Measurements from ENCODE around the gene HOXC4. TPM values are rescaled to one million over a fixed set of nuclear protein-coding genes. Genes with fewer than 3 reads are reported as not detected.

HOXC4 gene
- total RNA-seq, 1 donor from 2014 or later, result not detected

DNA sequence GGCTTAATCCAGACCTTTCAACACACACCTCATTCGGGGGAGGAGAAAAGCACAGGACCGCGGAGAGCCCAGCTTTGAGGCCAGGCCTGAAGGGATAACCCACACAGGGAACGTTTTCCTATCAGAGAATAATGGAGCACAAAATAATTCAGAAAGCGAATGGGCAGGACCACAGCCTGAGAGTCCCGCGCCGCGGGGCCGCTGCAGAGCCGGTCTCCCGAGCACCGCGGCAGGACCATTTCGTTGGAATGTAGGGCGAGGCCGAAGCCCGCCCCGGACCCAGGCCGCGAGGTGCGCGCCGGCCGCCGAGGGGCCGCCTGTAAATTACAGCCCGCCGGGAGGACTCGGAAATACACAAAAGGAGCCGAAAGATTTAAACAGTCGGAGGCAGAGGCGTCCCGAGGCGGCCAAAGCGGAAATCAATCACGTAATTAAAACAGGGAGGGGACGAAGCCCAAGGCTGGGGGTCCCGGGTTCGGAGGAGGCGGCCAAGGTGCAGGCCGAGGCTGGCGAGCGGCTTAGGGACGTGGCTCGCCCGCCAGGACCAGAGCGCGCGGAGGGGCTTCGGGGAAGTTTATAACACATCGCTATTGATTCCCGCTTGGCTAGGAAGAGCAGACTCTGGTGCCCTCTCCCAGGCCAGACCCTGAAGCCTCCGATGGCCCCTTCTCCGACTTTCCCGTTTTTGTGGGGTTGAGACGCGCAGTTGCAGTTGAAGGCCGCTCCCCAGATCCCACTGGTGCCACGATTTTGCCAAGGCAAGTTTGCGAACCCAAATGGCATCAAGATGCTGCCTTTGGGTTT lies 6.3 kb upstream of the HOXC4 start:
- Histone ChIP-seq H3K79me2 (ENCODE audit: insufficient read depth, low read length) (no peaks in the 10 kb centered on the region), H3K4me2 (ENCODE audit: low read length) (no peak overlapping the region), H3K36me3 (ENCODE audit: insufficient read depth, low read length) (no peaks in the 10 kb centered on the region), H4K20me1 (ENCODE audit: insufficient read depth, low read length) (no peaks in the 10 kb centered on the region), H3K4me1 (ENCODE audit: insufficient read depth, low read length) (no peaks in the 10 kb centered on the region), H2AFZ (ENCODE audit: low read depth, low read length) (no peak overlapping the region), H3K27ac (ENCODE audit: low read depth, low read length) (no peak overlapping the region), H3K9ac (ENCODE audit: low read length) (no peak overlapping the region), H3K9me3 (ENCODE audit: insufficient read depth, low read depth, low read length) (no peaks in the 10 kb centered on the region), H3K4me3 (ENCODE audit: insufficient read depth, low read depth, low read length) (no peak overlapping the region), H3K27me3 (ENCODE audit: insufficient read depth, low read length) (peaks cover 96% of the 10 kb centered on the region)
- Mint-ChIP-seq H3K36me3 (ENCODE audit: low read depth, unreplicated experiment) (no peaks in the 10 kb centered on the region), H3K4me1 (ENCODE audit: low read depth, unreplicated experiment) (no peaks in the 10 kb centered on the region), H3K27me3 (ENCODE audit: low read depth, unreplicated experiment) (peaks cover 95% of the 10 kb centered on the region), H3K9me3 (ENCODE audit: unreplicated experiment) (peaks cover 13% of the 10 kb centered on the region), H3K4me3 (ENCODE audit: unreplicated experiment) (no peak overlapping the region), H3K27ac (ENCODE audit: unreplicated experiment) (no peak overlapping the region)
- DNase-seq (ENCODE audit: low read depth) (no peak), FAIRE-seq (no peak)
- TF ChIP-seq EZH2 (IDR thresholded peaks at IDR 0.05; ENCODE audit: insufficient read depth, low read length), result peak; percentile 77
- TF ChIP-seq CTCF (IDR thresholded peaks at IDR 0.05; ENCODE audit: insufficient read depth, low read depth, low read length), result no peak

DNA sequence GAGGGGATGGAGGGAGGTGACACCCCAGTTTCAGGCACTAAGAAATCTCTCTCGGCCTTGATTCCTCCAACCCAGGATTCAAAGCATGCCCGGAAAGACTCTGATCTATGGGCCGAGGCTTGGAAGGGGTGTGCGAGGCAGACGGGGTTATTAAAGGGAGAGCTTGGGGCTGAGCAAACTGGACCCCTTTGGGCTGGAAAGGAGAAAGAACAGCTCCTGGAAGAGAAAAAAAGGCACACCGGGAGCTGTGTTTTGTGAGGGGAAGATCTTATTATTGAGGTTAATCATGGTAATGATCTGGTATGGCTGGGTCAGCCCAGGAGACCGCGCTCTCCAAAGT lies 5.7 kb upstream of the HOXC4 start:
- Histone ChIP-seq H3K4me2 (ENCODE audit: low read length) (no peak overlapping the region), H3K9ac (ENCODE audit: low read length) (no peak overlapping the region), H3K36me3 (ENCODE audit: insufficient read depth, low read length) (no peaks in the 10 kb centered on the region), H3K4me1 (ENCODE audit: insufficient read depth, low read length) (no peaks in the 10 kb centered on the region), H3K27me3 (ENCODE audit: insufficient read depth, low read length) (peaks cover 95% of the 10 kb centered on the region), H2AFZ (ENCODE audit: low read depth, low read length) (no peak overlapping the region), H3K9me3 (ENCODE audit: insufficient read depth, low read depth, low read length) (no peaks in the 10 kb centered on the region), H4K20me1 (ENCODE audit: insufficient read depth, low read length) (no peaks in the 10 kb centered on the region), H3K27ac (ENCODE audit: low read depth, low read length) (no peak overlapping the region), H3K79me2 (ENCODE audit: insufficient read depth, low read length) (no peaks in the 10 kb centered on the region), H3K4me3 (ENCODE audit: insufficient read depth, low read depth, low read length) (no peak overlapping the region)
- TF ChIP-seq CTCF (IDR thresholded peaks at IDR 0.05; ENCODE audit: insufficient read depth, low read depth, low read length), result no peak
- TF ChIP-seq EZH2 (IDR thresholded peaks at IDR 0.05; ENCODE audit: insufficient read depth, low read length), result no peak
- H3K27me3 Mint-ChIP-seq (ENCODE audit: low read depth, unreplicated experiment), result peaks cover 95% of the 10 kb centered on the region
- no peak for FAIRE-seq
- H3K27ac Mint-ChIP-seq (ENCODE audit: unreplicated experiment), result no peak overlapping the region
- no peaks in the 10 kb centered on the region for H3K36me3 Mint-ChIP-seq (ENCODE audit: low read depth, unreplicated experiment)
- peaks cover 13% of the 10 kb centered on the region for H3K9me3 Mint-ChIP-seq (ENCODE audit: unreplicated experiment)
- no peak overlapping the region for H3K4me3 Mint-ChIP-seq (ENCODE audit: unreplicated experiment)
- H3K4me1 Mint-ChIP-seq (ENCODE audit: low read depth, unreplicated experiment), result no peaks in the 10 kb centered on the region
- no peak for DNase-seq (ENCODE audit: low read depth)

GRCh38 chr12:54048406-54049093 lies 5.1 kb upstream of the HOXC4 start:
- no peak overlapping the region for H3K9ac ChIP-seq (ENCODE audit: low read length)
- H3K4me3 ChIP-seq (ENCODE audit: insufficient read depth, low read depth, low read length), result no peak overlapping the region
- DNase-seq (ENCODE audit: low read depth) (no peak), FAIRE-seq (no peak)
- peaks cover 9% of the 10 kb centered on the region for H3K9me3 Mint-ChIP-seq (ENCODE audit: unreplicated experiment)
- TF ChIP-seq CTCF (IDR thresholded peaks at IDR 0.05; ENCODE audit: insufficient read depth, low read depth, low read length), result no peak
- TF ChIP-seq EZH2 (IDR thresholded peaks at IDR 0.05; ENCODE audit: insufficient read depth, low read length), result no peak
- H3K4me1 Mint-ChIP-seq (ENCODE audit: low read depth, unreplicated experiment), result no peaks in the 10 kb centered on the region
- H3K36me3 ChIP-seq (ENCODE audit: insufficient read depth, low read length), result no peaks in the 10 kb centered on the region
- no peak overlapping the region for H3K27ac ChIP-seq (ENCODE audit: low read depth, low read length)
- no peaks in the 10 kb centered on the region for H3K36me3 Mint-ChIP-seq (ENCODE audit: low read depth, unreplicated experiment)
- H3K4me1 ChIP-seq (ENCODE audit: insufficient read depth, low read length), result no peaks in the 10 kb centered on the region
- no peaks in the 10 kb centered on the region for H3K79me2 ChIP-seq (ENCODE audit: insufficient read depth, low read length)
- H4K20me1 ChIP-seq (ENCODE audit: insufficient read depth, low read length), result no peaks in the 10 kb centered on the region
- no peak overlapping the region for H3K4me2 ChIP-seq (ENCODE audit: low read length)
- H3K27me3 Mint-ChIP-seq (ENCODE audit: low read depth, unreplicated experiment), result peaks cover 92% of the 10 kb centered on the region
- H3K9me3 ChIP-seq (ENCODE audit: insufficient read depth, low read depth, low read length), result no peaks in the 10 kb centered on the region
- peaks cover 95% of the 10 kb centered on the region for H3K27me3 ChIP-seq (ENCODE audit: insufficient read depth, low read length)
- H2AFZ ChIP-seq (ENCODE audit: low read depth, low read length), result no peak overlapping the region
- no peak overlapping the region for H3K4me3 Mint-ChIP-seq (ENCODE audit: unreplicated experiment)
- H3K27ac Mint-ChIP-seq (ENCODE audit: unreplicated experiment), result no peak overlapping the region
